ENCODE measurements around the gene TMEM59L. TPM values are rescaled to one million over a fixed set of nuclear protein-coding genes. Genes with fewer than 3 reads are reported as not detected.

TMEM59L gene
- total RNA-seq, 2 experiments from 2014 or later: 0.25 to 0.27 TPM

GRCh38 chr19:18620311-18620710 is 7.6 kb downstream of the TMEM59L start:
- ATAC-seq (ENCODE audit: poor library complexity) (no peak), DNase-seq (no peak)
- Mint-ChIP-seq H3K9me3 (no peaks in the 10 kb centered on the region), H3K27ac (no peak overlapping the region), H3K4me3 (no peak overlapping the region), H3K27me3 (peaks cover 34% of the 10 kb centered on the region), H3K4me1 (ENCODE audit: low read depth) (no peaks in the 10 kb centered on the region), H3K36me3 (ENCODE audit: low read depth) (no peaks in the 10 kb centered on the region)
- H3K4me3 ChIP-seq (ENCODE audit: low read length): no peak overlapping the region
- peaks cover 4 to 17% of the 10 kb centered on the region in 2 experiments for H3K27me3 ChIP-seq (ENCODE audit: control insufficient read depth in 1 of 2, insufficient read depth in 2 of 2, low read length in 2 of 2)
- ChIA-PET POLR2A (no interaction called here), CTCF (interaction anchor here (0.7 kb wide), 1 partner anchor 13 kb away, joined by 3 read pairs; no protein-coding TSS in a partner anchor)
- H3K36me3 ChIP-seq (ENCODE audit: insufficient read depth, low read length): no peaks in the 10 kb centered on the region
- intact Hi-C loops (cut with DNase I, micrococcal nuclease): no loop called here
- no peak overlapping the region for H3K27ac ChIP-seq (ENCODE audit: low read depth in 1 of 2, low read length in 2 of 2)
- TF ChIP-seq CTCF (IDR thresholded peaks at IDR 0.05): no peak
- no peaks in the 10 kb centered on the region for H3K4me1 ChIP-seq (ENCODE audit: insufficient read depth, low read length)
- no peaks in the 10 kb centered on the region for H3K9me3 ChIP-seq (ENCODE audit: control insufficient read depth in 1 of 2, insufficient read depth in 1 of 2, low read length in 2 of 2)

- Mint-ChIP-seq H3K27me3 (peaks cover 28% of the 10 kb centered on the region), H3K36me3 (ENCODE audit: low read depth) (no peaks in the 10 kb centered on the region), H3K4me1 (ENCODE audit: low read depth) (no peaks in the 10 kb centered on the region), H3K4me3 (no peak overlapping the region), H3K9me3 (no peaks in the 10 kb centered on the region), H3K27ac (no peak overlapping the region)
- Histone ChIP-seq H3K27ac (ENCODE audit: low read depth in 1 of 2, low read length in 2 of 2) (no peak overlapping the region), H3K36me3 (ENCODE audit: insufficient read depth, low read length) (no peaks in the 10 kb centered on the region), H3K9me3 (ENCODE audit: control insufficient read depth in 1 of 2, insufficient read depth in 1 of 2, low read length in 2 of 2) (no peaks in the 10 kb centered on the region), H3K4me3 (ENCODE audit: low read length) (no peak overlapping the region), H3K4me1 (ENCODE audit: insufficient read depth, low read length) (no peaks in the 10 kb centered on the region), H3K27me3 (ENCODE audit: control insufficient read depth in 1 of 2, insufficient read depth in 2 of 2, low read length in 2 of 2) (peaks cover under 1 to 12% of the 10 kb centered on the region in 2 experiments)
- intact Hi-C loops (cut with DNase I, micrococcal nuclease): no loop called here
- ChIA-PET POLR2A (no interaction called here), CTCF (no interaction called here)
- TF ChIP-seq CTCF (IDR thresholded peaks at IDR 0.05): no peak
- ATAC-seq (ENCODE audit: poor library complexity) (no peak), DNase-seq (no peak)
Observed at GRCh38 chr19:18620902-18621301, 8.2 kb downstream of the TMEM59L start.

DNA sequence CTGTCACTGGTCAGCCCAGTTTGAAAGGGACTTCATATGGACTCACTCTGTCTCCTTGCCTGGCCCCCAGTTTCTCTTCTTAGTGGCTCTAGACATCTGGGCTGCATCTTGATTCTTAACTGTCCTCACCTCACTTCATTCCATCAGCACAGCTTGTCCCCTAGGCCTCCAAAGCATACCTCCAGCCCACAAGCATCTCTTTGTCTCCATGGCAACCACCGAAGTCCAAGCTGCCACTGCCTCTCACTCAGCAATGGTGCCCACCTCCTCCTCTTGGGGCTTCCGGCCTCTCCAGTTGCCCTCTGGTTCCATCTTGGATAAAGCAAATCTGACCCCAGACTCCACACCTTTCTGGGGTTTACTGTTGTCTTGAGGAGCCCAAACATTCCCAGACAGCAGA is 14.2 kb downstream of the TMEM59L start:
- H3K36me3 ChIP-seq (ENCODE audit: insufficient read depth, low read length): no peaks in the 10 kb centered on the region
- Mint-ChIP-seq H3K4me1 (ENCODE audit: low read depth) (no peaks in the 10 kb centered on the region), H3K9me3 (no peaks in the 10 kb centered on the region), H3K4me3 (no peak overlapping the region), H3K27me3 (peaks cover 5% of the 10 kb centered on the region), H3K27ac (no peak overlapping the region), H3K36me3 (ENCODE audit: low read depth) (no peaks in the 10 kb centered on the region)
- TF ChIP-seq CTCF (IDR thresholded peaks at IDR 0.05): no peak
- H3K27ac ChIP-seq (ENCODE audit: low read depth in 1 of 2, low read length in 2 of 2): no peak overlapping the region
- no peaks in the 10 kb centered on the region for H3K27me3 ChIP-seq (ENCODE audit: control insufficient read depth in 1 of 2, insufficient read depth in 2 of 2, low read length in 2 of 2)
- ChIA-PET POLR2A (no interaction called here), CTCF (no interaction called here)
- DNase-seq (no peak), ATAC-seq (ENCODE audit: poor library complexity) (no peak)
- no peak overlapping the region for H3K4me3 ChIP-seq (ENCODE audit: low read length)
- no peaks in the 10 kb centered on the region for H3K4me1 ChIP-seq (ENCODE audit: insufficient read depth, low read length)
- intact Hi-C loops (cut with DNase I, micrococcal nuclease): no loop called here
- H3K9me3 ChIP-seq (ENCODE audit: control insufficient read depth in 1 of 2, insufficient read depth in 1 of 2, low read length in 2 of 2): no peaks in the 10 kb centered on the region

Data from CD4-positive, alpha-beta T cell (primary cell).